K562 (cell line): ENCODE data around the gene C19orf85. TPM values are rescaled to one million over a fixed set of nuclear protein-coding genes. Genes with fewer than 3 reads are reported as not detected.
A peak's percentile ranks its signal among the peaks of the same experiment; 100 is the strongest.

ENCODE experiments used
- FIP1L1 ChIP-seq: fragments of 200-400 bp; formaldehyde crosslinking; IDR thresholded peaks from 2 replicates; pipeline ENCODE4 v1.6.1; 2018; ENCODE audit warnings: mild to moderate bottlenecking, low read depth, low read length; ENCODE audit not compliant: poor library complexity, severe bottlenecking
- FOS ChIP-seq: IDR thresholded peaks from 3 replicates; pipeline ENCODE4 v1.6.1; 2011; ENCODE audit not compliant: insufficient read length; ENCODE audit errors: extremely low read depth
- GATAD2B ChIP-seq: fragments of 450-650 bp; IDR thresholded peaks from 2 replicates; pipeline ENCODE4 v1.6.1; 2017; ENCODE audit warnings: mild to moderate bottlenecking, borderline replicate concordance
- HMGXB4 ChIP-seq: sonication (generic); formaldehyde crosslinking; IDR thresholded peaks from 2 replicates; pipeline ENCODE4 v1.8.1; 2023; ENCODE audit warnings: mild to moderate bottlenecking, missing genetic modification reagents
- IRF1 ChIP-seq: sonication (generic); formaldehyde crosslinking; IDR thresholded peaks from 2 replicates; pipeline ENCODE4 v1.8.0; 2022; ENCODE audit warnings: missing genetic modification reagents, mild to moderate bottlenecking, borderline replicate concordance
- MAX ChIP-seq: sonication (generic); formaldehyde crosslinking; IDR thresholded peaks from 2 replicates; pipeline ENCODE4 v1.9.0; 2022; ENCODE audit warnings: mild to moderate bottlenecking, missing genetic modification reagents
- PPARD ChIP-seq: fragments of 250-450 bp; sonication (Bioruptor Pico); IDR thresholded peaks from 2 replicates; pipeline ENCODE4 v1.8.0; 2022; ENCODE audit warnings: inconsistent platforms, mild to moderate bottlenecking, moderate library complexity
- PREB ChIP-seq: sonication (generic); formaldehyde crosslinking; IDR thresholded peaks from 2 replicates; pipeline ENCODE4 v1.8.1; 2023; ENCODE audit warnings: mild to moderate bottlenecking, missing genetic modification reagents
- SNAPC5 ChIP-seq: fragments of 250-450 bp; sonication (Bioruptor Pico); IDR thresholded peaks from 2 replicates; pipeline ENCODE4 v1.8.0; 2021; ENCODE audit warnings: moderate library complexity, mild to moderate bottlenecking, inconsistent platforms
- TAF1 ChIP-seq: IDR thresholded peaks from 2 replicates; pipeline ENCODE4 v1.6.1; 2011; ENCODE audit warnings: mild to moderate bottlenecking, low read length, moderate library complexity; ENCODE audit not compliant: insufficient read depth, control insufficient read depth, severe bottlenecking; ENCODE audit errors: extremely low read depth
- ZNF282 ChIP-seq: sonication (generic); formaldehyde crosslinking; IDR thresholded peaks from 2 replicates; pipeline ENCODE4 v1.8.1; 2023; ENCODE audit warnings: missing genetic modification reagents
- ZNF318 ChIP-seq, 2 experiments: fragments of 450-650 bp; IDR thresholded peaks; 2 replicates each; pipeline ENCODE4 v1.6.1; 2016; ENCODE audit warnings: mild to moderate bottlenecking in 2 of 2, borderline replicate concordance in 1 of 2, low read depth in 1 of 2, moderate library complexity in 1 of 2
- ZSCAN29 ChIP-seq: fragments of 450-650 bp; IDR thresholded peaks from 2 replicates; pipeline ENCODE4 v1.6.1; 2017
- polyA plus RNA-seq, 8 experiments: library from polyadenylated mRNA; depleted of rRNA in 4 of 8; stranded (reverse) in 5 of 8; unstranded in 3 of 8; fragments of >200 nt; fragmentation: Nextera tagmentation in 2 of 8; fragmentation: Illumina TruSeq in 1 of 8; extraction: Ambion mirVana in 2 of 8; extraction: Trizol in 1 of 8; gene quantifications; 2 replicates each; pipeline versions ENCODE4 v1.2.1 to v1.2.3, GENCODE V29; 2011 to 2014; ENCODE audit warnings: inconsistent platforms in 1 of 8, missing spikeins in 1 of 8
- total RNA-seq, 7 experiments: library from RNA; depleted of rRNA in 6 of 7; stranded (reverse); fragments of >200 nt in 6 of 7; fragmentation: Illumina TruSeq in 2 of 7; extraction: Trizol in 2 of 7; gene quantifications; 2 replicates each; pipeline versions ENCODE4 v1.2.1 to v1.2.3, GENCODE V29; 2011 to 2021; ENCODE audit warnings: low replicate concordance in 1 of 7

C19orf85 gene
- total and polyA plus RNA-seq, 9 of the 15 experiments (the other 6 are each of a cell fraction or from before 2014, with no cell fraction given), result not detected

- TF ChIP-seq SNAPC5 (CRISPR knock-in tag) (no peak), ZSCAN29 (no peak), HMGXB4 (peak; percentile 97), MAX (peak; percentile 100), PREB (CRISPR knock-in tag) (0 out of 2 replicates have a peak, but pooled peaks have one; percentile 73), TAF1 (no peak), FOS (peak; percentile 85), FIP1L1 (peak; percentile 66), ZNF318 (IDR thresholded peaks at IDR 0.05; ENCODE audit: borderline replicate concordance in 1 of 2, low read depth in 1 of 2) (0 out of 4 replicates have a peak, but pooled peaks of 1 of the 2 experiments have one; percentile 14), IRF1 (CRISPR knock-in tag) (peak; percentile 99), PPARD (no peak), GATAD2B (no peak), ZNF282 (CRISPR knock-in tag) (peak; percentile 96)
These were observed 39.1 kb upstream of the C19orf85 start (continued) for GRCh38 chr19:55503502-55504251.
